NCI-H69 (cell line): ENCODE measurements around the gene SCN11A.
"Not testable (repeated sequence)": the region's sequence is repeated elsewhere in the genome, so short reads cannot be mapped to it uniquely, and the experiment has no call there.

Experiments
- DNase-seq: peaks from one replicate; lab custom pipeline; 2025; lab: John Stamatoyannopoulos, UW

Gene SCN11A

DNA sequence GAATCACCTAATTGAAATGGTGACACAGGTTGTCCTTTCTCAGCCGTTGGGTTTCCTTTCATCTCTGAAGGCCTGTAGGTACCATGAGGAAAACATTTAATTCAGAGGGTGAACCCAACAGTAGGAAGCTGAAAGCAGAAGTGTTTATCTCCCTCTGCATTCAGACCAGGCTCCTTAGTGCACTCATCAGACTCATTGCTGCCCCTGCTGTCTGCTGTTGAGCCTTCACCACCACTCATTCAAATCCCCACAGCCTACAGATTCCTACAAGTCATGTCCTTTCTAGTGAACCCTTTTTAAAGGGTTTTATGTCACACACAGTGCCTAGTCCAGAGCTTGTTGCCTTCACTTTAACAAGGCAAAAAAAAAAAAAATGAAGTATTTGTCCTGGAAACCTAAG, 13.5 kb upstream of the SCN11A start:
- peak; percentile 5 for DNase-seq

DNA sequence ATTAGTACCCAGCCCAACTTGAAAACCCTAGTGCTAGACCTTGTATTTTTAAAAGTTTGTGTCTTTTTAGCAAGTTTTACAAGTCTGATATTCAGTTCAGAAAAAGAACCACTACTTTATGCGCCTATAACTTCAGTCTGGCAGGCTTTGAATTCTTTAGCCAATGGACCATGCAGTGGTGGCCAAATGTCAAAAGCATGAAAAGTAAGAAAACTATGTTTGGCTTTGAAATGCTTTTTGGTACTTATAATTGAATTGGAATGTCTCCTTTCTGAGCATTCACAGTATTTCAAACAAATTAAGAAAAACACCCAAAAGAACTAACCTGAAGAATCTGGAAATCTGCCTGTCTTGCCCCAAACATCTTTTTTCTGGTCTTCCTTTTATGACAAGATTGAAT, 12.9 kb upstream of the SCN11A start:
- DNase-seq = no peak

DNA sequence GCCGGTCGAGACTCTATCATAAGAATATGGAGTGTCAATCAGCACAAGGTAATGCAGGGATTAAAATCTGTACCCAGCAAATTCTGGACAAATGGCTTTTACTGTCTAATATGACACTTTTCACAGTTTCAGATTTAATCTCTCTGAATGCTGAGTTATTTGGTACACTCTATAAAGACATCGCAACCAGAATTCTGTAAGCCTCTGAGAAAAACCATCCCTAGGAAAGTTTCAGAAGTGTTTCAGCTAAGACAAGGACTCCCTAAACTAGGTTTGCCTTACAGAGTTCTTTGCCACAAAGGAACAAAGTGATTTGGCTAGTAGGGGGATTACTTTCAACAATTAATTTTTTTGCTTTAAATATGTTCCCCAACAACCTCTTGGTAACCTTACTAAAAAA, 11.4 kb upstream of the SCN11A start:
- no peak for DNase-seq

DNA sequence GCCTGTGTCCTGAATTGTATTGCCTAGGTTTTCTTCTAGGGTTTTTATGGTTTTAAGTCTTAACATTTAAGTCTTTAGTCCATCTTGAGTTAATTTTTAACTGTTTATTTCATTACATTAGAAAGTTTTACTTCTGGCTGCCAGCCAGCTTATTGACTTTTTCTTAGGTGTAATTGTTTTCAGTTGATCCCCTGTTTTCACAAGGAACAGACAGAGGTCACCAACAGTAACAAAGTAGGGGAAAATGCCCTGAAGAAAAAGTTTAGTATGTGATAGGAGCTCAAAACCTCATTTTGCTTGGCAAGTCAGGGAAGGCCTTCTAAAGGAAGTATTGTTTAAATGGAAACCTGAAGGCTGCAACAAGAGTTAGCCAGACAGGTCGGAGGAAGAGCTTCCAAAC, 10.4 kb upstream of the SCN11A start:
- DNase-seq = no peak

DNA sequence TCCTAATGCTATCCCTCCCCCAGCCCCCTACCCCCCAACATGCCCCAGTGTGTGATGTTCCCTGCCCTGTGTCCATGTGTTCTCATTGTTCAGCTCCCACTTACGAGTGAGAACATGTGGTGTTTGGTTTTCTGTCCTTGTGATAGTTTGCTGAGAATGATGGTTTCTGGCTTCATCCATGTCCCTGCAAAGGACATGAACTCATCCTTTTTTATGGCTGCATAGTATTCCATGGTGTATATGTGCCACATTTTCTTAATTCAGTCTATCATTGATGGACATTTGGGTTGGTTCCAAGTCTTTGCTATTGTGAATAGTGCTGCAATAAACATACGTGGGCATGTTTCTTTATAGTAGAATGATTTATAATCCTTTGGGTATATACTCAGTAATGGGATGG, 9.5 kb upstream of the SCN11A start:
- not testable (repeated sequence) for DNase-seq

DNA sequence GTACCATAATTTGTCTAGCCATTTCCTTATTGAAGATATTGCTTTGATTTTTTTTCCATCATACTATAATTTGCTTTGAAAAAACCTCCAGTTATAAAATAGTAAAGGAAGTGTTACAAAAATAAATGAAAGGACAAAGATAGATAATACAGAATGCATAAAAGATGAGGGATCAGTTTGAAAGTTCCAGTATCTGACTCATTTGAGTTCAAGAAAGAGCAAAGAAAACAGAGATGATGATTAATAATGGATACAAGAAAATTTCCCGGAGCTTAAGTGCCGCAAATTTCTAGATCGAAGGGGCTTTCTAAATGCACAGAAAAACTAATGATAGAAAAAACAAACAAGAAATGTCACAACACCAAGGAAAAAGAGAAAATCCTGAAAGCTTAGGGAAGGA, 4.4 kb upstream of the SCN11A start:
- DNase-seq = no peak

DNA sequence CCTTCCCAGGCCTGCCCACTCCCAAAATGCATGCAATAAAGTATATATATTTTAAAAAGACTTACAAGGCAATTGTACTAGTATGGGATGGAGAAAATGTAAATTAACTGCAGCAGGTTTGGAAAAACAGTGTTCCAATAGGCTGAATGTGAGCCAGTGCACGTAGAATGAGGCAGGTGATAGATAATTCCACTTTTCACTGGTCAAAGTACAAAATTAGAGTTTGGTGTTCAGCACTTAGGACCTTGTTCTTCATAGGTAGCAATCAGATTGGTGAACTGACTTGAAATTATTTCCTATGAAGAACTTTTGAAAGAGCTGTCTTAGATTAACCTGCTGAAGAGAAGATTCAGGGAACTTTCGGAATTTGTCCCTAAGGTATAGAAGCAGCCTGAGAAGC, 2.0 kb upstream of the SCN11A start:
- DNase-seq = no peak

DNA sequence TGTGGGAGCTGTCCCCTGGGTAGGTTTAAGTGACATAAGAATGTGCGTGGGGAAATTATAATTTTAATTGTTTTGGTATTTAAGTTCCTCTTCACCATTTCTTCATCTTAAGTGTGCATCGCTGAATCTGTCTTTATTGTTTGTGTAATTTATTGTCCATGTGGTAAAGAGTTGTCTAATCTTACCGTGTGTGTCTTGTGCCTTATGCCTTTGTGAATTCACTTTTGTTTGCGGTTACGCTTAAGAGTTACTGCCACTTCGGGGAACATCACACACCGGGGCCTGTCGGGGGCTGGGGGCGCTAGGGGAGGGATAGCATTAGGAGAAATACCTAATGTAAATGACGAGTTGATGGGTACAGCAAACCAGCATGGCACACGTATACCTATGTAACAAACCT, 839 bp upstream of the SCN11A start:
- peak; percentile 24 for DNase-seq

DNA sequence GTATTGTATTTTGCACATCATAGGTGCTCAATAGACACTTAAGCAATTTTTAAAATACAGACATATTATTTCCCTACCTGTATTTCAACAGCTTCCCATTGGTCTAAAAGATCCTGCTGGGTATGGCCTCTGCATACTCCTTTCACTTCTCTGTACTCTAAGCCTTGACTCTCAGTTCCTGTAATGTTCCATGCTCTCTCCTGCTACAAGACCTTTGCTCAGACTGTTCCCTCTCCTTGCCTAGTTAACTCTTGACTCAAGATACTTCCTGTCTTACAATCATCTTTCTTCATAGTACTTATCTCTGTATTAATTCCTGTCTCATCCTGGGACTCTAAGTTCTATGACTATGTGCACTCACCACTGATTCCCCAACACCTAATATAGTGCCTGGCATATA, 1.7 kb downstream of the SCN11A start:
- no peak for DNase-seq

DNA sequence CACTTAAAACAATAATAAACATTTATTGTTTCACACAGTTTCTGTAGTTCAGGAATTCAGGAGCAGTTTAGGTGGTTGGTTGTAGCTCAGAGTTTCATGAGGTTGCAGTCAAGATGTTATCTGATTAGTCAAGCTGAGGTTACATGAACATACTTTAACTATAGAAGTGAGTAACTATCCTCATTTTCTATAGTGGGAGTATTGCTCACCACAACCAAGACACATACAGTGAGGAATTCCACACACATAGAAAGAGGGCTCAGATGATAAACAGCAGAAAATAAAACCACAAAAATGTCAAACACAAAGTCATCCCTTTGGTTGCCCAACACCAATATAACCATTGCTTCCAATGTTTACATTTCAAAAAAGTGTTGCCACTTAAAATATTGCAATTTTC, 13.6 kb downstream of the SCN11A start:
- DNase-seq = no peak

DNA sequence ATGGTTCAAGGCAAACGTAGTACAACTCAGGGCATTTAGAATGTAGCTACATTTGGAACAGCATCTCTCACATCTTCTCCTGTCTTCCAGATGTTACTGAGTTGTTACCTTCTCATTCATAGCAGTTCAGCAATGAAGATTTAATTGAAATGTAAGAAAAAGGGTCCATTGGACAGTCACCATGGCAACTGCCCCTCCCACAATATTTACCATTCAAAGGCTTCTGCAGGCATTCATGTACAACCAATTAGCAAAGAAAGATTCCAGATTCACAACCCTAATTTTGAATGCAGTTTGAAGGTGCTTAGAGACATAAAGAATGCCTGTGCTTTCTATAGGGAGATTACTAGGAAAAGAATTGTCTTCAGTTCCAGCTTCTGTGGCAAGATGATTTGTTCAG, 22.2 kb downstream of the SCN11A start:
- no peak for DNase-seq

DNA sequence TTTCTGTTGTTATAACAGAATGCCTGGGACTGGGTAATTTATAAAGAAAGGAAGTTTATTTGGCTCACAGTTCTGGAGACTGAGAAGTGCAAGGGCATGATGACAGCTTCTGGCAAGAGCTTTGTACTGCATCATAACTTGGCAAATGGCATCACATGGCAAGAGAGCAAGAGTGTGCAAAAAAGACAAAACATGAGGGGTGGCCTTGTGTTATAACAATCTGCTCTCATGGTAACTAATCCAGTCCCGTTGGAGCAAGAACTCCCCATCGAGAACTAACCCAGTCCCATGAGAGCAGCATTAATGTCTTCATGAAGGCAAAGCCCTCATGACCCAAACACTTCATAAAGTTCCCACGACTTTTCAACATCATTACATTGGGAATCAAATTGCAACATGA, 23.2 kb downstream of the SCN11A start:
- DNase-seq = no peak

DNA sequence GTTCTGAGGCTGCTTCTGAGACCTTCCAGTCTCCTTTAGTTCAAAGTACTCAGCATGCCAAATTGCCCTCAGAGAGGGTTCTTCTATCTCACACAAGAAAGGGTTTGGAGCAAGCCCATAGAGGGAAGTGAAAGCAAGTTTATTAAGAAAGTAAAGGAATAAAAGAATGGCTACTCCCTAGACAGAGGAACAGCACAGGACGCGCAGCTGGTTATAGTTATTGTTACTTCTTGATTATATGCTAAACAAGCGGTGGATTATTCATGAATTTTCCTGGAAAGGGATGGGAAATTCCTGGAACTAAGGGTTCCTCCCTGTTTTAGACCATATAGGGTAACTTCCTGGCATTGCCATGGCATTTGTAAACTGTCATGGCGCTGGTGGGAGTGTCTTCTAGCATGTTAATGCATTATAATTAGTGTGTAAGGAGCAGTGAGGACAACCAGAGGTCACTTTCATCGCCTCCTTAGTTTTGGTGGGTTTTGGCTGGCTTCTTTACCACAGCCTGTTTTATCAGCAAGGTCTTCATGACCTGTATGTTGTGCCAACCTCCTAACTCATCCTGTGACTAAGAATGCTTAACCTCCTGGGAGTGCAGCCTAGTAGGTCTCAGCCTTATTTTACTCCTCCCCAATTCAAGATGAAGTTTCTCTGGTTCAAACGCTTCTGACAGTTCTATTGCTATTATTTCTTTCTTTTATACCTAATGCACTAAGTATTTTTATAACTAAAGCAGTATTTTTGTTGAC, 26.3 kb downstream of the SCN11A start:
- no peak for DNase-seq

DNA sequence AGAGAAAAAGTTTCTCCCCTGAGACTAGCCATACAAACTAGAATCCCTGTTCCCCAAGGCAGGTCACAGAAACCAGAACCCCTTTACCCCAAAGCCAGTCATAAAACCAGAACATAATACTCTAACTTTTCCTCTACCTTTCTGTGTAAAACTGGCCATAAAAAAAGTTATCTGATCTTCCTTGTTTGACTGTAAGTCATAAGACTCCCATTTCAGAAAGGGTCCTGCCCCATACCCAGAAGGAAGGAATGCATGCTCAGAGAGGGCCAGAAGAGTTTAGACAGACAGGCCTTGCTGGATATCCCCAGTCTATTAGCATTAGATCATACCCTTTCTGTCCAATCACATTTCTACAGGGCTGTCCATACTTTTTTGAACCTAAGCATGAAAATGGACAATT, 27.2 kb downstream of the SCN11A start:
- no peak for DNase-seq

DNA sequence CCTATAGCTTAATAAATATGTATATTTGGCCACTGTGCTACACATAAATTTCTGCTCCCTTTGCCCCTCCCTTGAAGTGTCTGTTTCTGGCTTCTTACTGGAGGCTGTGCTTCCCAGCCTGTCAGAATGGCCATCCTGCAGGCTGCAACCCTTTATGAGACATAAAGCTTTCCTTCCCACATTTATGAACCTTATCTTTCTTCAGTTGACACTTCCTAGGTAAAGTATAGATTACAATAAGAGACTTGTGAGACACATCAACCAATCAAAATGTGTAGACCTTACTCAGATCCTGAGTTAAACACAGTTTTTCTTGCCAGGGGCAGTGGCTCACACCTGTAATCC, 29.5 kb downstream of the SCN11A start:
- no peak for DNase-seq

DNA sequence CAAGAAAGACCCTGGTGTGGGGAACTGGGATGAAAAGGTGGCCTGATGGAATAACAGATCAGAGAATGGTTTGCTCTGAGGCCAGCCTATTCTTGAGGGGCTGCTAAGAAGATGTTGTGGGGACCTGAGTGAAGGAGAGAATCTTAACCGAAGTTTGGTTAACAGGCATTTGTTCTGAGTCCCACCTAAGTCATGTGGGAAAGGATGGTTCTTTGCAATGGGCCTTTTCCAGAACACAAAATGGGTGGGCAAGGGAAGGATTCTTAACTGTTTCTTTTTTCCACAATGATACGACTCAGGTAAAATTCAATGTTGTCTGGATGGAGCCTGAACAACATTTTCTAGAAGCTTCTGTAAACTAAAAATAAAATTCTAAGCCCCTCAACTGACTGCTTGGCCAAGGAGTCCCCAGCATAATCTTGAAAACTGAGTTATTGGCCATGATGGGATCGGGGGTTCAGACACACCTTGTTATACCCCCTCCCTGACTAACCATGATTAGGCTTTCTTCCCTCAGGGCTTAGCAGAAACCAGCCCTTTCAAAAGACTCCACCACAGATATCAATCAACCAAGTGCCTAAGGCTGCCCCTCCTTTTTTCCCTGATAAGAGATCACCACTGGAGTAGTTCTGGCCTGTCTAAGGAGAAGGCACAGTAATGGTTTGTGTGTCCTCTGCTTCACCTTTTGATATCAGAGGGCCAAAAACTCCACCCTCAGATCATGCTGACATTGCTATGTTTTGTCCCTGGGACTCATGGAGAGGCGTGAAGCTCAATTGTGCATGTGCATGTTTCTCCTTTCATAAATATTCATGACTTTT, 30.1 kb downstream of the SCN11A start:
- no peak for DNase-seq

DNA sequence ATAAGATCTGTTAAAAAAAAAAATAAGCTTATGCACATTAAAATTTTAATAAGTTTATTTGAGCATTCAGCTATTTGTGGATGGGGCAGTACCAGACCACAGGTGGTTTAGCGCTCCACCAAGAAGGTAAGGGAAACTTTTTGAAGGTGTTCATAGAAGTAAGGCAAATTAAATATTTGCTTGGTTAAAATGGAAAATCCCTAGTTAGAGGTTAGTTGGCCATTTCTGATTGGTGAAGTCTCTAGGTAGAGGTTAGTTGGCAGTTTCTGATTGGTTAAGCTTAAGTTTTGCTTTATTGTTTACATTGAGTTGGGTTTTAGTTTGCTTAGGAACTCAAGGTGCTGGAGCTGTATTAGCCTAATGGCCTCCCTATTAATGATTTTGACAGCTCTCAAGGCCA, 30.7 kb downstream of the SCN11A start:
- DNase-seq = no peak

DNA sequence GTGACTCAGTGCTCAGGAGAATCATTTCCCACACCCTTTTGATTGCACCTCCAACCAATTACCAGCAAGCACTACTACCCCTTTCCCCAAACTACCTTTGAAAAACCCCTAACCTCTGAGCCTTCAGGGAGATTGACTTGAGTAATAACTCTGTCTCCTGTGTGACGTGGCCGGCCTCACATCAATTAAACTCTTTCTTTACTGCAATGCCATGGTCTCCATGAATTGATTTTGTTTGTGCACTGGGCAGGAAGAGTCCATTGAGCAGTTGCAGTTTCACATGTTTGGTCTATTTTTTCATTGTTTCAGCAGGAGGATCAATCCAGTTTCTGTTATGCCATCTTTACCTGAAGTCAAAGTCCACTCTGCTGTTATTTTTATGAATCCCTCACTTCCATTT, 32.4 kb downstream of the SCN11A start:
- DNase-seq = no peak

DNA sequence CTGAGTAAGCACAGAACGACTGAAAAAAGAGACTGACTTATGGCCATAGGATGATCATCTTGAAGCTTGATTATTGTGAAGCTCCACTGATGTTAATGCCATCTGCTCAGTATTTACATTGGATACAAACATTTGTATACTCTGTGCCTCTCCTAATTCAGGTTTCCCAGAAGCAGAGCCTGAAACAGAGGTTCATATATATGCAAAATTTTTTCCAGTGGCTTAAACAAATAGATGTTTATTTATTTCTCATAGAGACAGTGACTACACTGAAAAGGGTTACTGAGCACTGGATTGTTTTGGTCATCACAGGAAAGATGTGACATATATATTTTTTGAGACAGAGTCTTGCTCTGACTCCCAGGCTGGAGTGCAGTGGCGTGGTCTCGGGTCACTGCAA, 36.3 kb downstream of the SCN11A start:
- DNase-seq = no peak

DNA sequence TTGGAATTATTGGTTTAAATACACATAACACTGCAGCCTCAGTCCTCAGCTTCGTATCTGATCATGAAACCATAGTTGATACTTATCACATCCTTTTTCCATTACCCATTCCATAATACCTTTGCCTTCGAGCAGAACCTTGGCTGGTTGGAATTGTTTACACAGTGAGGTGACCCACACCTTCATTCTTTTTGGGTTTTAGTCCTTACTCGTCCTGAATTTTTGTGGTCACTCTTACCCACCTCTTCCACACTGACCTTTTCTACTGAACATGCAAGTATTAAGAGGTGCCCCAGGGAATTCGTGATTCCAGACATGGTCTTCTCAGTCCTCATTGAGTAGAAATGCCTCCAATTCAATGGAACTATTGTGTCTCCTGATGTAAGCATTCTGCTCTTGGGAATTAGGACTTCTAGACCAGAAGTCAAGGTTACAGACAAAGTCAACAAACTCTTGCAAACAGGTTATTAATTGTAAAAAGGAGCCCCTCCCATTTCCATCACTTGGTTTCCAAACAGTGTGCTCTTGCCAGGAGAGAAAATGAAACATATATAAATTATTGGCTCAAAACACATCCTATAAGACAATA, 37.7 kb downstream of the SCN11A start:
- no peak for DNase-seq

DNA sequence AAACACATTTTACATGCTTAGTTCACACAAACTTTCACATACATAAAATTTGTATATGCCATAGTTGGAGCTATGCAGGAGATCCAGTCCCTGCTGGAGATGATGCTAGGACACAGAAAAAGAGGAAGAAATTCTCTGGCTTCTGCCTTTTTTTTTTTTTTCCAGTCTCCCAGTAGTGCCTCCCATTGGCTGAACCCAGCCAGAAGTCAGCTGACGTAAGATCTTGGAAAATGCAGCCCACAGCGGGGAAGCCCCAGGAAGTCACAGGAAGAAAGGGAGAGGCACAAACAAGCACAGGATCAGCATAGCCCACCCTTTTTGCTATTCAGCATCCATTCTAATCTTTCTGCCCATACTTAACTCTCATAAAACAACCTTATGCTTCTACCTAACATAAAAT, 38.5 kb downstream of the SCN11A start:
- no peak for DNase-seq

DNA sequence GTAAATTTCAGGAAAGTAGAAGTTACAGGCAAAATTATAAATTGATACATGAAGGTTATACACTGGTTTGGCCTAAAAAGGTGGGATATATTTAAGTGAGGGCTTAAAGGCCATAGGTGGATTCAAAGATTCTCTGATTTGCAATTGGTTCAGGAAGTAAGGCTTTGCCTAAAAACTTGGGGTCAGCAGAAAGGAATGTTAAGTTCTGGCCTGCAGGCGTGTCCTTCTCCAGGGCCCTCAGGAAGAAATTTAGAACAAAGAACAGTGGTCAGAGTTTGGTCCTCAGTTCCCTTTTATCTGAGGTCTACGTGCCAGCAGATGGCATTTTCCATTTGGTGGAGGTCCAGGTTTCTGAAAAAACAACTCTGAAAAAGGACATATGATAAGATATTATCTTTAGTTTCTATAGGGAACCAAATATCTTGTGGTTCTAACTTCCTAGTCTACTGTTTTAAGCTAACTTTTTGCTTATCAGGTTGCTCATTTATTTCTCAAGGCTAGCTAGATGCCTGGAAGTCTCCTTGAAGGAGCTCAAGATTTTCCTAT, 40.5 kb downstream of the SCN11A start:
- no peak for DNase-seq

DNA sequence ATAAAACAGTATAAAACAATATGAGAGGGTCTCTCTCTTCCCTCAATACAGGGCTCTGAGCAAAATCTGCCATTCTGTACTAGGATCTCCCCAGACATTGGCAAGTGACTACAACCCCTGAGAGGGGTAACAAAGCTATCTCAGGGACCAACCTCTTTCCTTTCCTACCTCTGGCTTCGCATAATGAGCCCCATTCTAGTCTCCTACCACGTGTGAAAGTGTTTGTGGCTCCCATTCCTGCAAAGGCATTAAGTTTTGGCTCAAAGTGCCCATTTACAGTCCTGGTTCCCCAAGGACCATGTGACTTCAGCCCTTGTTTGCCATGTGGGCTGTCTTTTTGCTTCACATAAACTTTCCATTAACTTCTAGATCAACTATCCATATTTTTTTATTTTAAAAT, 46.4 kb downstream of the SCN11A start:
- no peak for DNase-seq
